Liver (tissue), 2 donors: Measurements from ENCODE around the gene RNASEH2A.

ENCODE experiments used
- CTCF ChIP-seq: fragments of 150-350 bp; IDR thresholded peaks from 2 replicates; pipeline ENCODE4 v1.5.1; 2017; ENCODE audit warnings: improper control_type of control experiment, low read depth, low read length; ENCODE audit not compliant: missing input control
- YY1 ChIP-seq: IDR thresholded peaks from 2 replicates; pipeline ENCODE4 v1.6.1; 2016; ENCODE audit warnings: antibody characterized with exemption, mild to moderate bottlenecking
- donor health status: healthy.

DNA sequence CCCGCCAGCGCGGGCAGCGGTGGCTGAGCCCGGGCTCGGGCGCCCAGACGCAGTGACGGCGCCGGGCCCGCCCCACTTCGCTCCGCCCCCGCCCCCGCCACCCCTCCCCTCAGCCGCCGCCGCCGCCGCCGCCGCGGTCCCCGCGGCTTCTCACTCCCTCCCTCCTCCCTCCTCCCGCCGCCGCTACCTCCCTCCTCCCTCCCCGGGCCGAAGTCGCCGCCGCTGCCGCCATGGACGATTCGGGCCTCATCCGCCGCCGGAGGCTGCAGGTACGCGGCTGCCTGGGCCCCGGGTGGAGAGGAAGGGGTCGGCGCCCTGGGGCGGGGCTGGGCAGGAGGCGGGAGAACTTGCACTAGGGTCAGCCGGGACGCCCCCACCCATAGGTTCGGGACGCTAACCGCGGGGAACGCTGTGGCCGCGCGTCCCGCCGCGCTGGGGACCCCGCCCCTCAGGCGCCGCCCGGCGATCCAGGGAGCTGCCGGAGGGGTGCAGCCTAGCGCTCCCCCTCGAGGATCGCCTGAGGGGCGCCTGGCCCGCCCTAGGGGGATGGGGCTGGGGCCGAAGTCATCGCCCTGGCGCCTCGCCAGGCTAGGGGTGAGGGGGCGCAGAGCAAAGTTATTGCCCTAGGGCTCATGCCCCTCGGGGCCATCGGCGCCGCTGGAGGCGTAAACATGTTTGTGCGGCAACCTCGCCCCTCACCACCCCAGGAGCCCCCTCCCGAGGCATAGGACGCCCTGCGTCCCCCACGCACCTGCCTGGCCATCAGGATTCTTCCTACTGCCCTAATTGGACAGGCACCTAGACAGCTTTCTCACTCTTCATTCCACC, 27.6 kb downstream of the RNASEH2A start:
- TF ChIP-seq CTCF (no peak), YY1 (no peak)
